Measurements from ENCODE around the gene ZNF627. TPM values are rescaled to one million over a fixed set of nuclear protein-coding genes. Genes with fewer than 3 reads are reported as not detected.

ZNF627 gene
- total and polyA plus RNA-seq, 2 donors (not counting 1 experiment from before 2014, with no cell fraction given), result 10.8 to 26.3 TPM

DNA sequence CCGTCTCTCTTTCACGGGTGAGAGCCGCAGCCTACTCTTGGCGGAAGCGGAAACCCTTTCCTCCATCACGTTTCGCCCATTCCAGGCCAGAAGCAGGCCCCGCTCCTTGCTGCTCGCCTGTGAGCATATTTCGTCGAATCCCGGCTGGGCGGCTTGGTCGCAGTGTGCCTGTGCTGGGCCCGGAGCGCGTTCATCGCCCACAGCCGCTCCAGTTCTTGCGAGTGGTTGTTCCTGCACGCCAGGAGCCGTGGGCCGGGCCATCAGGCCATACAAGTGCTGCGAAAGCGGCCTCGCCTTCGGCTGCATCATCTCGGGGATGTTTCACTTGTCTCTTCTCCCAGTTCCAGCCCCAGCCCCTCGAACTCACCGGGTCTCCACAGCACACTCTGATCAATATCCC is 65.0 kb downstream of the ZNF627 start:
- TF ChIP-seq, protein P1, sequence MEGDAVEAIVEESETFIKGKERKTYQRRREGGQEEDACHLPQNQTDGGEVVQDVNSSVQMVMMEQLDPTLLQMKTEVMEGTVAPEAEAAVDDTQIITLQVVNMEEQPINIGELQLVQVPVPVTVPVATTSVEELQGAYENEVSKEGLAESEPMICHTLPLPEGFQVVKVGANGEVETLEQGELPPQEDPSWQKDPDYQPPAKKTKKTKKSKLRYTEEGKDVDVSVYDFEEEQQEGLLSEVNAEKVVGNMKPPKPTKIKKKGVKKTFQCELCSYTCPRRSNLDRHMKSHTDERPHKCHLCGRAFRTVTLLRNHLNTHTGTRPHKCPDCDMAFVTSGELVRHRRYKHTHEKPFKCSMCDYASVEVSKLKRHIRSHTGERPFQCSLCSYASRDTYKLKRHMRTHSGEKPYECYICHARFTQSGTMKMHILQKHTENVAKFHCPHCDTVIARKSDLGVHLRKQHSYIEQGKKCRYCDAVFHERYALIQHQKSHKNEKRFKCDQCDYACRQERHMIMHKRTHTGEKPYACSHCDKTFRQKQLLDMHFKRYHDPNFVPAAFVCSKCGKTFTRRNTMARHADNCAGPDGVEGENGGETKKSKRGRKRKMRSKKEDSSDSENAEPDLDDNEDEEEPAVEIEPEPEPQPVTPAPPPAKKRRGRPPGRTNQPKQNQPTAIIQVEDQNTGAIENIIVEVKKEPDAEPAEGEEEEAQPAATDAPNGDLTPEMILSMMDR (conservative IDR thresholded peaks at IDR 0.05 in 1 of 2, IDR thresholded peaks at IDR 0.05 in 1 of 2; ENCODE audit: low read depth in 1 of 2, low read length in 2 of 2), result no peak
- TF ChIP-seq EZH2 (IDR thresholded peaks at IDR 0.05; ENCODE audit: low read length, missing control alignments), result no peak
- Histone ChIP-seq H3K79me2 (ENCODE audit: control insufficient read depth, insufficient read depth, low read length) (no peaks in the 10 kb centered on the region), H4K20me1 (ENCODE audit: control insufficient read depth, extremely low read depth, insufficient read depth, low read length) (no peaks in the 10 kb centered on the region), H3K36me3 (ENCODE audit: control insufficient read depth, insufficient read depth, low read length) (no peaks in the 10 kb centered on the region), H3K27me3 (ENCODE audit: control insufficient read depth, insufficient read depth, low read length) (no peaks in the 10 kb centered on the region), H3K4me1 (ENCODE audit: control insufficient read depth, extremely low read depth, insufficient read depth, low read length) (no peaks in the 10 kb centered on the region), H3K4me3 (replicated peaks in 1 of 4; ENCODE audit: control extremely low read depth in 1 of 4, insufficient read depth in 1 of 4, low read depth in 3 of 4, low read length in 4 of 4) (no peak overlapping the region), H2AFZ (ENCODE audit: low read length) (no peak overlapping the region), H3K9ac (ENCODE audit: insufficient read depth, low read length) (no peak overlapping the region), H3K4me2 (ENCODE audit: extremely low read depth, insufficient read depth, low read length) (no peak overlapping the region), H3K27ac (ENCODE audit: insufficient read depth, low read length) (no peak overlapping the region), H3K9me3 (ENCODE audit: control insufficient read depth, insufficient read depth, low read depth, low read length) (no peaks in the 10 kb centered on the region)
- DNase-seq (ENCODE audit: low read depth in 2 of 2), result no peak

DNA sequence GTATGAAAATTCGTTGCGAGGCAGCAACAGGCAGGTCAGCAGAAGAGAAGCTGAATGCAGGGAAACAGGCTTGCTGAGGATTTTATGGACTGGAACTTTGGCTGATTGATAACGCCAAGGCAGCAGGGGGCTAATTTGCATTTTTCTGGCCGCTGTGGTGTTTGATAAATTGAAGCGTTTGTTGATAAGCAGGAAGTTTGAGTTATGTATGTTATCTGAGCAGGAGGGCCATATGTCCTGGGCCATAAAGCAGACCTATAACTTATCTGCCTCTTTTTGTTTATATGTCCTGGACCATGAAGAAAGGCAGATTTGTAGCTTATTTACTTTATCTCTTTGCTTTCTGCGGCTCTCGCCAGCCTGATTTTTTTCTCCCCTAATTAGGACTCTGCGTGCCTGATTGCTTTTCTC is 65.9 kb downstream of the ZNF627 start:
- Histone ChIP-seq H3K27ac (ENCODE audit: insufficient read depth, low read length) (no peak overlapping the region), H4K20me1 (ENCODE audit: control insufficient read depth, extremely low read depth, insufficient read depth, low read length) (no peaks in the 10 kb centered on the region), H3K9ac (ENCODE audit: insufficient read depth, low read length) (no peak overlapping the region), H2AFZ (ENCODE audit: low read length) (no peak overlapping the region), H3K4me2 (ENCODE audit: extremely low read depth, insufficient read depth, low read length) (no peak overlapping the region), H3K27me3 (ENCODE audit: control insufficient read depth, insufficient read depth, low read length) (no peaks in the 10 kb centered on the region), H3K36me3 (ENCODE audit: control insufficient read depth, insufficient read depth, low read length) (no peaks in the 10 kb centered on the region), H3K4me1 (ENCODE audit: control insufficient read depth, extremely low read depth, insufficient read depth, low read length) (no peaks in the 10 kb centered on the region), H3K79me2 (ENCODE audit: control insufficient read depth, insufficient read depth, low read length) (no peaks in the 10 kb centered on the region), H3K9me3 (ENCODE audit: control insufficient read depth, insufficient read depth, low read depth, low read length) (no peaks in the 10 kb centered on the region), H3K4me3 (replicated peaks in 1 of 4; ENCODE audit: control extremely low read depth in 1 of 4, insufficient read depth in 1 of 4, low read depth in 3 of 4, low read length in 4 of 4) (no peak overlapping the region)
- TF ChIP-seq, protein P1 (conservative IDR thresholded peaks at IDR 0.05 in 1 of 2, IDR thresholded peaks at IDR 0.05 in 1 of 2; ENCODE audit: low read depth in 1 of 2, low read length in 2 of 2), result no peak
- no peak for TF ChIP-seq EZH2 (IDR thresholded peaks at IDR 0.05; ENCODE audit: low read length, missing control alignments)
- DNase-seq (ENCODE audit: low read depth in 2 of 2), result no peak

Other genes with a start within 250 kb of the ZNF627 start
- 7.4 and 13.0 TPM in 2 replicates for gene PLPPR2, start 242.1 kb upstream of the ZNF627 start, total RNA-seq
- gene PLPPR2, start 242.1 kb upstream of the ZNF627 start, polyA plus RNA-seq, result 17.6 and 21.2 TPM in 2 replicates
- gene SWSAP1, start 222.8 kb upstream of the ZNF627 start, total RNA-seq, result 0.50 and 0.51 TPM in 2 replicates
- gene SWSAP1, start 222.8 kb upstream of the ZNF627 start, polyA plus RNA-seq, result 0.76 and 1.2 TPM in 2 replicates
- 6.4 and 9.2 TPM in 2 replicates for gene EPOR, start 213.2 kb upstream of the ZNF627 start, total RNA-seq
- 3.6 and 3.8 TPM in 2 replicates for gene EPOR, start 213.2 kb upstream of the ZNF627 start, polyA plus RNA-seq
- gene RGL3, start 178.2 kb upstream of the ZNF627 start, total RNA-seq, result 1.8 and 4.0 TPM in 2 replicates
- 0.20 and 0.90 TPM in 2 replicates for gene RGL3, start 178.2 kb upstream of the ZNF627 start, polyA plus RNA-seq
- 0.26 and 0.66 TPM in 2 replicates for gene ODAD3, start 162.4 kb upstream of the ZNF627 start, total RNA-seq
- gene ODAD3, start 162.4 kb upstream of the ZNF627 start, polyA plus RNA-seq, result 0.32 and 0.67 TPM in 2 replicates
- 120 and 134 TPM in 2 replicates for gene PRKCSH, start 161.8 kb upstream of the ZNF627 start, total RNA-seq
- gene PRKCSH, start 161.8 kb upstream of the ZNF627 start, polyA plus RNA-seq, result 110 and 117 TPM in 2 replicates
- under 0.01 TPM in 1 of 2 replicates, not detected in the other for gene ELAVL3, start 116.4 kb upstream of the ZNF627 start, total RNA-seq
- not detected in 2 replicates for gene ELAVL3, start 116.4 kb upstream of the ZNF627 start, polyA plus RNA-seq
- 3.5 and 3.6 TPM in 2 replicates for gene ZNF653, start 91.6 kb upstream of the ZNF627 start, total RNA-seq
- 3.1 and 5.5 TPM in 2 replicates for gene ZNF653, start 91.6 kb upstream of the ZNF627 start, polyA plus RNA-seq
- 33.5 and 49.1 TPM in 2 replicates for gene ECSIT, start 68.3 kb upstream of the ZNF627 start, total RNA-seq
- 19.3 and 22.6 TPM in 2 replicates for gene ECSIT, start 68.3 kb upstream of the ZNF627 start, polyA plus RNA-seq
- gene CNN1, start 58.6 kb upstream of the ZNF627 start, total RNA-seq, result 17.2 and 20.3 TPM in 2 replicates
- gene CNN1, start 58.6 kb upstream of the ZNF627 start, polyA plus RNA-seq, result 24.0 and 83.9 TPM in 2 replicates
- gene ELOF1, start 38.3 kb upstream of the ZNF627 start, total RNA-seq, result 28.2 and 29.6 TPM in 2 replicates
- 52.2 and 57.8 TPM in 2 replicates for gene ELOF1, start 38.3 kb upstream of the ZNF627 start, polyA plus RNA-seq
- gene ACP5, start 19.8 kb upstream of the ZNF627 start, total RNA-seq, result 1.2 and 2.6 TPM in 2 replicates
- 0.19 and 2.2 TPM in 2 replicates for gene ACP5, start 19.8 kb upstream of the ZNF627 start, polyA plus RNA-seq
- gene ZNF823, start 141.5 kb downstream of the ZNF627 start, total RNA-seq, result 4.9 and 5.3 TPM in 2 replicates
- gene ZNF823, start 141.5 kb downstream of the ZNF627 start, polyA plus RNA-seq, result 3.3 and 3.4 TPM in 2 replicates
- gene ZNF441, start 169.5 kb downstream of the ZNF627 start, total RNA-seq, result 11.8 and 21.1 TPM in 2 replicates
- gene ZNF441, start 169.5 kb downstream of the ZNF627 start, polyA plus RNA-seq, result 3.2 and 5.4 TPM in 2 replicates
- gene ZNF491, start 201.0 kb downstream of the ZNF627 start, total RNA-seq, result 3.3 and 5.8 TPM in 2 replicates
- gene ZNF491, start 201.0 kb downstream of the ZNF627 start, polyA plus RNA-seq, result 1.2 and 1.7 TPM in 2 replicates
- 6.9 and 11.1 TPM in 2 replicates for gene ZNF440, start 216.8 kb downstream of the ZNF627 start, total RNA-seq
- 3.7 and 4.6 TPM in 2 replicates for gene ZNF440, start 216.8 kb downstream of the ZNF627 start, polyA plus RNA-seq